ENCODE data around the gene CHCHD1.

- no peak for TF ChIP-seq CTCF (IDR thresholded peaks at IDR 0.05; ENCODE audit: poor library complexity)
- no peak for TF ChIP-seq EZH2 (IDR thresholded peaks at IDR 0.05; ENCODE audit: borderline replicate concordance)
- no peak for TF ChIP-seq EZH2phosphoT487 (IDR thresholded peaks at IDR 0.05; ENCODE audit: low read depth, severe bottlenecking, unreplicated experiment)
These were observed 46.3 kb downstream of the CHCHD1 start for GRCh38 chr10:73828161-73828560.
